Ishikawa (cell line): ENCODE data around the gene MLLT1.

ENCODE experiments used
- CEBPB ChIP-seq: IDR thresholded peaks from 2 replicates; pipeline ENCODE4 v1.6.1; 2012
- CREB1 ChIP-seq: IDR thresholded peaks from 2 replicates; pipeline ENCODE4 v1.6.1; 2012; ENCODE audit warnings: low read depth
- EGR1 ChIP-seq: IDR thresholded peaks from 2 replicates; pipeline ENCODE4 v1.6.1; 2012
- EP300 ChIP-seq: IDR thresholded peaks from 2 replicates; pipeline ENCODE4 v1.6.1; 2012; ENCODE audit warnings: borderline replicate concordance
- FOXM1 ChIP-seq: IDR thresholded peaks from 2 replicates; pipeline ENCODE4 v1.6.1; 2012; ENCODE audit warnings: low read depth, borderline replicate concordance
- NFIC ChIP-seq: IDR thresholded peaks from 2 replicates; pipeline ENCODE4 v1.6.1; 2012
- RAD21 ChIP-seq: IDR thresholded peaks from 2 replicates; pipeline ENCODE4 v1.6.1; 2012; ENCODE audit warnings: low read depth
- TAF1 ChIP-seq: IDR thresholded peaks from 2 replicates; pipeline ENCODE4 v1.6.1; 2012; ENCODE audit warnings: low read depth, mild to moderate bottlenecking
- TCF12 ChIP-seq: IDR thresholded peaks from 2 replicates; pipeline ENCODE4 v1.6.1; 2012; ENCODE audit warnings: low read depth
- TEAD4 ChIP-seq: IDR thresholded peaks from 2 replicates; pipeline ENCODE4 v1.6.1; 2012
- USF1 ChIP-seq: IDR thresholded peaks from 2 replicates; pipeline ENCODE4 v1.6.1; 2012
- YY1 ChIP-seq: IDR thresholded peaks from 2 replicates; pipeline ENCODE4 v1.6.1; 2012; ENCODE audit warnings: low read depth
- ZBTB7A ChIP-seq: IDR thresholded peaks from 2 replicates; pipeline ENCODE4 v1.6.1; 2012; ENCODE audit warnings: low read depth
- TF ChIP-seq, protein P1 (sequence below): IDR thresholded peaks from 2 replicates; pipeline ENCODE4 v1.6.1; 2012; ENCODE audit warnings: low read depth, mild to moderate bottlenecking
- TF ChIP-seq, protein P2 (sequence below): IDR thresholded peaks from 2 replicates; pipeline ENCODE4 v1.6.1; 2012

The MLLT1 gene

DNA sequence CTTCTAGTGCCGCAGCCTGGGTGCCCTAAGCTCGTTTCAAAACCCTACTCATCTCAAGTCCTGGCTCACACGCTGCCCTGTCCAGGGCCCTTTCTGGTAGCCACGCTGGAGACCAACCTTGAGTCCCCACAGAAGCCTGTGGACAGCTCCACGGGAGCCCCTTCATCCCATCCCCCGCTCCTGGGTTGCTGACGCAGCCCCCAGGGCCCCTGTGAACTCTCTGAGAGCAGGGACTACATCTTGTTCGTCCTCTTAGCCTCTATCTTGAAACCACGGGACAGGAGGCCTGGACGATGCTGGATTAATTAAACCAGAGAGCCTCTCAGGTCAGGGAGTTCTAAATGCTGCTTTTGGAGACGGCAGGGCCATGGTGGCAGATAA lies 7.4 kb downstream of the MLLT1 start:
- TF ChIP-seq NFIC: 0 out of 2 replicates have a peak, but pooled peaks have one; percentile 2
- TF ChIP-seq RAD21: no peak
- TF ChIP-seq CEBPB: no peak
- TF ChIP-seq, protein P1, sequence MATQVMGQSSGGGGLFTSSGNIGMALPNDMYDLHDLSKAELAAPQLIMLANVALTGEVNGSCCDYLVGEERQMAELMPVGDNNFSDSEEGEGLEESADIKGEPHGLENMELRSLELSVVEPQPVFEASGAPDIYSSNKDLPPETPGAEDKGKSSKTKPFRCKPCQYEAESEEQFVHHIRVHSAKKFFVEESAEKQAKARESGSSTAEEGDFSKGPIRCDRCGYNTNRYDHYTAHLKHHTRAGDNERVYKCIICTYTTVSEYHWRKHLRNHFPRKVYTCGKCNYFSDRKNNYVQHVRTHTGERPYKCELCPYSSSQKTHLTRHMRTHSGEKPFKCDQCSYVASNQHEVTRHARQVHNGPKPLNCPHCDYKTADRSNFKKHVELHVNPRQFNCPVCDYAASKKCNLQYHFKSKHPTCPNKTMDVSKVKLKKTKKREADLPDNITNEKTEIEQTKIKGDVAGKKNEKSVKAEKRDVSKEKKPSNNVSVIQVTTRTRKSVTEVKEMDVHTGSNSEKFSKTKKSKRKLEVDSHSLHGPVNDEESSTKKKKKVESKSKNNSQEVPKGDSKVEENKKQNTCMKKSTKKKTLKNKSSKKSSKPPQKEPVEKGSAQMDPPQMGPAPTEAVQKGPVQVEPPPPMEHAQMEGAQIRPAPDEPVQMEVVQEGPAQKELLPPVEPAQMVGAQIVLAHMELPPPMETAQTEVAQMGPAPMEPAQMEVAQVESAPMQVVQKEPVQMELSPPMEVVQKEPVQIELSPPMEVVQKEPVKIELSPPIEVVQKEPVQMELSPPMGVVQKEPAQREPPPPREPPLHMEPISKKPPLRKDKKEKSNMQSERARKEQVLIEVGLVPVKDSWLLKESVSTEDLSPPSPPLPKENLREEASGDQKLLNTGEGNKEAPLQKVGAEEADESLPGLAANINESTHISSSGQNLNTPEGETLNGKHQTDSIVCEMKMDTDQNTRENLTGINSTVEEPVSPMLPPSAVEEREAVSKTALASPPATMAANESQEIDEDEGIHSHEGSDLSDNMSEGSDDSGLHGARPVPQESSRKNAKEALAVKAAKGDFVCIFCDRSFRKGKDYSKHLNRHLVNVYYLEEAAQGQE: peak; percentile 55
- no peak for TF ChIP-seq YY1
- no peak for TF ChIP-seq CREB1
- TF ChIP-seq EP300: no peak
- TF ChIP-seq ZBTB7A: no peak
- TF ChIP-seq FOXM1: no peak
- 0 out of 2 replicates have a peak, but pooled peaks have one; percentile 19 for TF ChIP-seq TAF1
- TF ChIP-seq USF1: no peak
- no peak for TF ChIP-seq TEAD4
- TF ChIP-seq TCF12: no peak
- no peak for TF ChIP-seq EGR1
- TF ChIP-seq, protein P2, sequence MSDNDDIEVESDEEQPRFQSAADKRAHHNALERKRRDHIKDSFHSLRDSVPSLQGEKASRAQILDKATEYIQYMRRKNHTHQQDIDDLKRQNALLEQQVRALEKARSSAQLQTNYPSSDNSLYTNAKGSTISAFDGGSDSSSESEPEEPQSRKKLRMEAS: no peak; the same call in 1 of the 2 replicates

- no peak for TF ChIP-seq CREB1
- 0 out of 2 replicates have a peak, but pooled peaks have one; percentile 29 for TF ChIP-seq TCF12
- peak; percentile 49; the same call in 1 of the 2 replicates for TF ChIP-seq NFIC
- no peak for TF ChIP-seq FOXM1
- TF ChIP-seq ZBTB7A: 0 out of 2 replicates have a peak, but pooled peaks have one; percentile 23
- TF ChIP-seq RAD21: no peak
- TF ChIP-seq, protein P1: no peak
- peak; percentile 35; the same call in 1 of the 2 replicates for TF ChIP-seq USF1
- TF ChIP-seq TAF1: 0 out of 2 replicates have a peak, but pooled peaks have one; percentile 16
- TF ChIP-seq YY1: 0 out of 2 replicates have a peak, but pooled peaks have one; percentile 26
- TF ChIP-seq, protein P2: peak; percentile 76
- TF ChIP-seq EGR1: no peak
- no peak for TF ChIP-seq CEBPB
- TF ChIP-seq TEAD4: peak; percentile 16; the same call in 1 of the 2 replicates
- TF ChIP-seq EP300: no peak; the same call in 1 of the 2 replicates
Measured at GRCh38 chr19:6271721-6272410, 7.9 kb downstream of the MLLT1 start.

DNA sequence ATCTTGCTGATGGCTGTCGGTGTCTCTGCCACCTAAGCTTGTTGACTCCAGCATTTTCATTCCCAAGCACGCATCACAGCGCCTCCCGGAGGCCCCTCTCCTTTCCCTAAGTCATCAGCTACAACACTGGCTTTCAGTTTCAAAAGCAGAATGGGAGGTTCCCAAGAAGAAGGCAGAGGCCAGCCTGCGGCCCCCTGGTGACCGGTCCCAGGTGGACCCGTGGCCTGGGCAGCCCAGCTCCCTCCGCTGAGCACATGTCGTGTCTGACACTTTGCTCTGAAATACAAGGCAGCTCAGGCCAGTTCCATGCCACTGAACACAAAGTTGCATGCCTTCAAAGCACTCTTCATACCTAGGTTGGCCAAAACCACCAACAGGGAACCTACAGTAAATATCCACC lies 8.5 kb downstream of the MLLT1 start:
- no peak for TF ChIP-seq USF1
- TF ChIP-seq, protein P2: no peak
- TF ChIP-seq CEBPB: no peak
- TF ChIP-seq TEAD4: no peak
- TF ChIP-seq, protein P1: no peak
- no peak for TF ChIP-seq TCF12
- no peak for TF ChIP-seq EP300
- no peak for TF ChIP-seq FOXM1
- no peak for TF ChIP-seq RAD21
- TF ChIP-seq EGR1: no peak
- TF ChIP-seq TAF1: no peak
- no peak for TF ChIP-seq NFIC
- no peak for TF ChIP-seq ZBTB7A
